ENCODE results near the gene TCERG1. TPM values are rescaled to one million over a fixed set of nuclear protein-coding genes. Genes with fewer than 3 reads are reported as not detected.
A peak's percentile ranks its signal among the peaks of the same experiment; 100 is the strongest.

The TCERG1 gene
- total RNA-seq, 1 experiment from 2014 or later = 75.9 TPM

- intact Hi-C loops (cut with micrococcal nuclease; ENCODE audit: unreplicated experiment) = loop anchor here (10.0 kb wide), 2 partner anchors 835 to 1045 kb away; no protein-coding TSS in a partner anchor
- in situ Hi-C loops (cut with HindIII; ENCODE audit: low pct_unique_long_range_greater_than_20kb, low sequenced_read_pairs) = loop anchor here (25.0 kb wide), 1 partner anchor 832 kb away; no protein-coding TSS in a partner anchor
- Histone ChIP-seq H3K27ac (ENCODE audit: low read length) (no peak overlapping the region), H3K4me3 (ENCODE audit: low read depth in 2 of 2, low read length in 2 of 2) (no peak overlapping the region), H3K27me3 (ENCODE audit: control insufficient read depth, insufficient read depth, low read length) (peaks cover 10% of the 10 kb centered on the region; the same call in 1 of the 2 replicates), H3K9me3 (ENCODE audit: control insufficient read depth, insufficient read depth, low read depth, low read length) (no peaks in the 10 kb centered on the region), H3K4me1 (ENCODE audit: control insufficient read depth, insufficient read depth, low read length) (no peaks in the 10 kb centered on the region), H3K36me3 (ENCODE audit: control insufficient read depth, insufficient read depth, low read length) (no peaks in the 10 kb centered on the region)
- TF ChIP-seq, protein P1, sequence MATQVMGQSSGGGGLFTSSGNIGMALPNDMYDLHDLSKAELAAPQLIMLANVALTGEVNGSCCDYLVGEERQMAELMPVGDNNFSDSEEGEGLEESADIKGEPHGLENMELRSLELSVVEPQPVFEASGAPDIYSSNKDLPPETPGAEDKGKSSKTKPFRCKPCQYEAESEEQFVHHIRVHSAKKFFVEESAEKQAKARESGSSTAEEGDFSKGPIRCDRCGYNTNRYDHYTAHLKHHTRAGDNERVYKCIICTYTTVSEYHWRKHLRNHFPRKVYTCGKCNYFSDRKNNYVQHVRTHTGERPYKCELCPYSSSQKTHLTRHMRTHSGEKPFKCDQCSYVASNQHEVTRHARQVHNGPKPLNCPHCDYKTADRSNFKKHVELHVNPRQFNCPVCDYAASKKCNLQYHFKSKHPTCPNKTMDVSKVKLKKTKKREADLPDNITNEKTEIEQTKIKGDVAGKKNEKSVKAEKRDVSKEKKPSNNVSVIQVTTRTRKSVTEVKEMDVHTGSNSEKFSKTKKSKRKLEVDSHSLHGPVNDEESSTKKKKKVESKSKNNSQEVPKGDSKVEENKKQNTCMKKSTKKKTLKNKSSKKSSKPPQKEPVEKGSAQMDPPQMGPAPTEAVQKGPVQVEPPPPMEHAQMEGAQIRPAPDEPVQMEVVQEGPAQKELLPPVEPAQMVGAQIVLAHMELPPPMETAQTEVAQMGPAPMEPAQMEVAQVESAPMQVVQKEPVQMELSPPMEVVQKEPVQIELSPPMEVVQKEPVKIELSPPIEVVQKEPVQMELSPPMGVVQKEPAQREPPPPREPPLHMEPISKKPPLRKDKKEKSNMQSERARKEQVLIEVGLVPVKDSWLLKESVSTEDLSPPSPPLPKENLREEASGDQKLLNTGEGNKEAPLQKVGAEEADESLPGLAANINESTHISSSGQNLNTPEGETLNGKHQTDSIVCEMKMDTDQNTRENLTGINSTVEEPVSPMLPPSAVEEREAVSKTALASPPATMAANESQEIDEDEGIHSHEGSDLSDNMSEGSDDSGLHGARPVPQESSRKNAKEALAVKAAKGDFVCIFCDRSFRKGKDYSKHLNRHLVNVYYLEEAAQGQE (IDR thresholded peaks at IDR 0.05; ENCODE audit: insufficient read depth in 1 of 2, low read depth in 2 of 2, low read length in 1 of 2) = no peak
- no TSS peak for BruUV-seq (replicated peaks)
- ATAC-seq = no peak
- DNase-seq (ENCODE audit: low read depth, low spot score) = no peak
- ChIA-PET CTCF (no interaction called here), POLR2A (no interaction called here)
Measured at GRCh38 chr5:146529984-146530383, 82.9 kb downstream of the TCERG1 start.

- peak; percentile 52 for DNase-seq (ENCODE audit: low read depth, low spot score)
- Histone ChIP-seq H3K27me3 (ENCODE audit: control insufficient read depth, insufficient read depth, low read length) (no peaks in the 10 kb centered on the region), H3K9me3 (ENCODE audit: control insufficient read depth, insufficient read depth, low read depth, low read length) (no peaks in the 10 kb centered on the region), H3K27ac (ENCODE audit: low read length) (no peak overlapping the region), H3K4me1 (ENCODE audit: control insufficient read depth, insufficient read depth, low read length) (no peaks in the 10 kb centered on the region), H3K4me3 (ENCODE audit: low read depth in 2 of 2, low read length in 2 of 2) (no peak overlapping the region), H3K36me3 (ENCODE audit: control insufficient read depth, insufficient read depth, low read length) (no peaks in the 10 kb centered on the region)
- ATAC-seq = peak; percentile 93
- CTCF ChIA-PET = interaction anchor here (0.6 to 1.2 kb wide), 6 partner anchors 9 to 655 kb away, joined by 3 to 10 read pairs (median 6); no protein-coding TSS in a partner anchor
- POLR2A ChIA-PET = no interaction called here
- in situ Hi-C loops (cut with HindIII; ENCODE audit: low pct_unique_long_range_greater_than_20kb, low sequenced_read_pairs) = loop anchor here (25.0 kb wide), 1 partner anchor 829 kb away; no protein-coding TSS in a partner anchor
- intact Hi-C loops (cut with micrococcal nuclease; ENCODE audit: unreplicated experiment) = loop anchor here (10.0 kb wide), 2 partner anchors 831 to 1041 kb away; no protein-coding TSS in a partner anchor
- TF ChIP-seq CTCF (IDR thresholded peaks at IDR 0.05) = peak; percentile 93
- no peak for TF ChIP-seq POLR2AphosphoS5 (IDR thresholded peaks at IDR 0.05; ENCODE audit: low read depth, low read length)
- no TSS peak for BruUV-seq (replicated peaks)
Measured at GRCh38 chr5:146533260-146533857, 86.2 kb downstream of the TCERG1 start.

- ChIA-PET POLR2A (no interaction called here), CTCF (interaction anchor here (0.6 to 1.2 kb wide), 6 partner anchors 8 to 655 kb away, joined by 3 to 10 read pairs (median 6); no protein-coding TSS in a partner anchor)
- DNase-seq (ENCODE audit: low read depth, low spot score) (no peak), ATAC-seq (no peak)
- Histone ChIP-seq H3K4me1 (ENCODE audit: control insufficient read depth, insufficient read depth, low read length) (no peaks in the 10 kb centered on the region), H3K4me3 (ENCODE audit: low read depth in 2 of 2, low read length in 2 of 2) (no peak overlapping the region), H3K27me3 (ENCODE audit: control insufficient read depth, insufficient read depth, low read length) (no peaks in the 10 kb centered on the region), H3K9me3 (ENCODE audit: control insufficient read depth, insufficient read depth, low read depth, low read length) (no peaks in the 10 kb centered on the region), H3K27ac (ENCODE audit: low read length) (no peak overlapping the region), H3K36me3 (ENCODE audit: control insufficient read depth, insufficient read depth, low read length) (no peaks in the 10 kb centered on the region)
- BruUV-seq (replicated peaks) = no TSS peak
- TF ChIP-seq CTCF (IDR thresholded peaks at IDR 0.05) (no peak), POLR2AphosphoS5 (IDR thresholded peaks at IDR 0.05; ENCODE audit: low read depth, low read length) (no peak), SIN3A (IDR thresholded peaks at IDR 0.05; ENCODE audit: borderline replicate concordance, insufficient read depth, low read depth, low read length) (no peak), TCF7L2 (IDR thresholded peaks at IDR 0.05; ENCODE audit: low read depth, low read length) (no peak)
- TF ChIP-seq, protein P1 (IDR thresholded peaks at IDR 0.05; ENCODE audit: insufficient read depth in 1 of 2, low read depth in 2 of 2, low read length in 1 of 2) = no peak
- in situ Hi-C loops (cut with HindIII; ENCODE audit: low pct_unique_long_range_greater_than_20kb, low sequenced_read_pairs) (loop anchor here (25.0 kb wide), 1 partner anchor 828 kb away; no protein-coding TSS in a partner anchor), intact Hi-C loops (cut with micrococcal nuclease; ENCODE audit: unreplicated experiment) (loop anchor here (2.0 to 10.0 kb wide), 4 partner anchors 433 to 1041 kb away; no protein-coding TSS in a partner anchor)
Measured at GRCh38 chr5:146533882-146534281, 86.7 kb downstream of the TCERG1 start.
